Activated CD8-positive, alpha-beta memory T cell treated with anti-CD3 and anti-CD28 coated beads, Interleukin-2, amount 50 U/mL, for 24 hours (primary cell): Measurements from ENCODE around the gene BRD8.
"Not testable (repeated sequence)": the region's sequence is repeated elsewhere in the genome, so short reads cannot be mapped to it uniquely, and the experiment has no call there.

Experiments
- DNase-seq: peaks from one replicate; pipeline ENCODE4 v3.0.0-alpha.2; 2020; ENCODE audit errors: extremely low read depth

The BRD8 gene, protein sequence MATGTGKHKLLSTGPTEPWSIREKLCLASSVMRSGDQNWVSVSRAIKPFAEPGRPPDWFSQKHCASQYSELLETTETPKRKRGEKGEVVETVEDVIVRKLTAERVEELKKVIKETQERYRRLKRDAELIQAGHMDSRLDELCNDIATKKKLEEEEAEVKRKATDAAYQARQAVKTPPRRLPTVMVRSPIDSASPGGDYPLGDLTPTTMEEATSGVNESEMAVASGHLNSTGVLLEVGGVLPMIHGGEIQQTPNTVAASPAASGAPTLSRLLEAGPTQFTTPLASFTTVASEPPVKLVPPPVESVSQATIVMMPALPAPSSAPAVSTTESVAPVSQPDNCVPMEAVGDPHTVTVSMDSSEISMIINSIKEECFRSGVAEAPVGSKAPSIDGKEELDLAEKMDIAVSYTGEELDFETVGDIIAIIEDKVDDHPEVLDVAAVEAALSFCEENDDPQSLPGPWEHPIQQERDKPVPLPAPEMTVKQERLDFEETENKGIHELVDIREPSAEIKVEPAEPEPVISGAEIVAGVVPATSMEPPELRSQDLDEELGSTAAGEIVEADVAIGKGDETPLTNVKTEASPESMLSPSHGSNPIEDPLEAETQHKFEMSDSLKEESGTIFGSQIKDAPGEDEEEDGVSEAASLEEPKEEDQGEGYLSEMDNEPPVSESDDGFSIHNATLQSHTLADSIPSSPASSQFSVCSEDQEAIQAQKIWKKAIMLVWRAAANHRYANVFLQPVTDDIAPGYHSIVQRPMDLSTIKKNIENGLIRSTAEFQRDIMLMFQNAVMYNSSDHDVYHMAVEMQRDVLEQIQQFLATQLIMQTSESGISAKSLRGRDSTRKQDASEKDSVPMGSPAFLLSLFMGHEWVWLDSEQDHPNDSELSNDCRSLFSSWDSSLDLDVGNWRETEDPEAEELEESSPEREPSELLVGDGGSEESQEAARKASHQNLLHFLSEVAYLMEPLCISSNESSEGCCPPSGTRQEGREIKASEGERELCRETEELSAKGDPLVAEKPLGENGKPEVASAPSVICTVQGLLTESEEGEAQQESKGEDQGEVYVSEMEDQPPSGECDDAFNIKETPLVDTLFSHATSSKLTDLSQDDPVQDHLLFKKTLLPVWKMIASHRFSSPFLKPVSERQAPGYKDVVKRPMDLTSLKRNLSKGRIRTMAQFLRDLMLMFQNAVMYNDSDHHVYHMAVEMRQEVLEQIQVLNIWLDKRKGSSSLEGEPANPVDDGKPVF

DNA sequence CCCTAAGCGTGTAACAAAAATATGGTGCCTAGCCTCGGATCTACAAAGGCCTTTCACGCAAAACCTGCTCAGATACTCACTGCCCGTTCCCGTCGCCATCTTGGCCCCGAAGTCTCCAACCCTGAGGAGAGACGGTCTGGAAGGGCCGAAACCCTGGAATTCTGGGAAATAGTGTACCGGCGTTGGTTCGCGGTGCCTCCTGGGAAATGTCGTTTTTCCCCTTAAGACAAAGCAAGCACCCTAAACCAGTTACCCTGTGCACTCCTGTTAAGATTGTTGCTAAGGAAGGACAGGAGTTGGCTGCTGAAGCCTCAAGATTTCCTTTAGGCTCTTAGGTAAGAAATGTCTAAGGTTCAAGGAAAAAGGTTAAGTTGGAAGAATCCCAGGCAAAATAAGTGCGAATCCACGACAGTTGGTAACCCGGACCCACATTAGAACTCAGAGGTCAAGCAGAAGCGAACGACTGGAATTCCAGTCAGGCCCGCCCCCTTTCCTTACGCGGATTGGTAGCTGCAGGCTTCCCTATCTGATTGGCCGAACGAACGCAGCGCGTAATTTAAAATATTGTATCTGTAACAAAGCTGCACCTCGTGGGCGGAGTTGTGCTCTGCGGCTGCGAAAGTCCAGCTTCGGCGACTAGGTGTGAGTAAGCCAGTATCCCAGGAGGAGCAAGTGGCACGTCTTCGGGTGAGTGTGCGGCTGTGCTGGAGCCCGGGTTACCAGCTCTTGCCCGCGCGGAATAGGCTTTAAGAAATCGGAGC is at the start of gene BRD8, which contains the start of gene KIF20A:
Gene BRD8, minus strand, starts transcription at position 115 of the 761 bp plus-strand sequence. Its CDS starts 16 bp downstream, at position 99.
Gene KIF20A, plus strand, starts transcription at position 597 of the 761 bp plus-strand sequence. CDS start 569 bp downstream, outside the sequence.
- DNase-seq, result peak; percentile 79

DNA sequence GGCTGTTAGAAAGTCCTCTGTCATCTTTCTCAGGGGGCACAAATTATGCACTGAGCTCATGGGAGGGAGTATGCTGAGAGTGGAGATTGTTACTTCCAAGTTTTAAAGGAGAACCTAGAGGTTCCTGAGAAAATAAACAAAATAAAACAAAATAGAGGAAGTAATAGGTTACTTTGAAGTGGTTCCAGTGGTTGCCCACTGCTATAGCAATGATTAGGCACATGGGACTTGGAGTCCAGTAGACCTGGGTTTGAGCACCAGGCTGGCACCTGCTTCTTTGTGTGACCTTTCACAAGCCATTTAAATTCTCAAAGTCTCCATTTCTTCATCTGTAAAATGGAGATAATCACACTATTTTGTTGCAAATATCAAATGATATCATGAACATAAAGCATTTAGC is 48.5 kb upstream of the BRD8 start:
- DNase-seq, result no peak

- no peak for DNase-seq
Observed at GRCh38 chr5:138224712-138225111, 46.3 kb upstream of the BRD8 start.

DNA sequence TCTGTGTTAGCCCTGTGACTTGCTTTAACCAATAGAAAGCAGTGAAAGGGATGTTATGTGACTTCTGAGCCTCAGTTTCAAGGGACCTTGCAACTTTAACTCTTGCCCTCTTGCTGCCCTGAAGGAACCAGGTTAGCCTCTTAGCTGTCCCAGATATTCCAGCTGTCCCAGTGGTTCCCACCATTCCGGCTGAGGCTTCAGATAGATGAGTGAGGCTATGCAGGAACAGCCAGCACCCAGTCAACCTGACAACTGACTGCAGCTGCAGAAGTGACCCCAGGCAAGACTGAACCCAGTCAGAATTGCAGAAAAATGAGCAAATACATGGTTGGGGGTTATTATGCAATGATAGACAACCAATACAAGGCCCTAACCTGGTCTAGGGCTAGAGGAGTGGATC is 45.1 kb upstream of the BRD8 start:
- DNase-seq, result no peak

DNA sequence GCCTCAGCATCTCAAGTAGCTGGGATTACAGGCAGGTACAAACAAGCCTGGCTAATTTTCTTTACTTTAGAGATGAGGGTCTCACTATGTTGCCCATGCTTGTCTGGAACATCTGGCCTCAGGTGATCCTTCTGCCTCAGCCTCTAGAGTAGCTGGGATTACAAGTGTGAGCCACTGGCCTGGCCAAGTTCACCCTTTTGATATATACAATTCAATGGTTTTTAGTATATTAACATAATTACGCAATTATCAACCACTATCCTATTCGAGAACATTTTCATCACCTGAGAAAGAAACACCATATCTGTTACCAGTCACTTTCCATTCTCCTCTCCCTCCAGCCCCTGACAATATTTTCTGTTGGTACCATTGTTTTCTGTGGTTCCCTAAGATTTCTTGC is 38.4 kb upstream of the BRD8 start:
- DNase-seq, result no peak

DNA sequence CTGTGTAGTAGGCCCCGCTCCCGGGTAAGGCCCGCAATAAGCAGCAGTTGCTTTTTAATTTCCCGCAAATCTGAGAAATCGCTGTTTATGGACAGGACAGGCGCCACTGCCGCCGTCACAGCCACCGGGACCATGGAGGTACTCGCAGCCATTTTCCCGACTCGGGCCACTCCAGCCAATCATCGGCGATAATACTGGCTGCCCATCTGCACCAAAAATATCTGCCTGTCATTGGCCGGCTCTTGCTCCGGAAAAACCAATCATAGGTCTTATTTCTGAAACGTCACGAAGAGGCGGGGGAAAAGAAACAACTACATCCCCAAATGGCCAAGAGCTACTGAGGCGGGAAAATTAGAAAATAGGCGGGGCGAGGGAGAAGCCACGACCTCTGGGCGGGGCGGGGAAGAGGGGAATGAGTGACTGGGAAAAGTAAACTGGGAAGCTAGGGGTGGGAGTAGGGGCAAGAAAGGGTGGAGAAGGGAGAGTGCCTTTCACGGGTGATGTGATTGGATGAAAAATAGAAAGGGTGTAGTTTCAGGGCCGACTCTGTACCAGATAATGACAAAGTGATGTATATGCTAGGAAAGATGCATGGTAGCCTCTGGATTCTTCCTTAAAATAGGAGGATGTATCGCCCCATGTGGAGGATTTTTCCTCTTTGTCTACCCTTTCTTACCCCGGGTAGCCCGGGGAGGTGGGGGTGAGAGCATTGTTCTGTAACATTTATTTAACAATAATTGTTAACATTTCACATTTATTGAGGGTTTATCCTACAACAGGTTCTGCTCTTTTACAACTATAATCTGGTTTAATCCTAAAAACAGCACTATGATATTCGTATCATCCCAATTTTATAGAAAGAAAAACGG is 35.0 kb upstream of the BRD8 start, which contains the start of gene CDC23:
Gene CDC23, minus strand, starts transcription at position 163 of the 869 bp plus-strand sequence. Its CDS starts 11 bp downstream, at position 152.
- peak; percentile 84 for DNase-seq

- DNase-seq, result no peak
Observed at GRCh38 chr5:138212828-138213160, 34.4 kb upstream of the BRD8 start.

GRCh38 chr5:138210985-138211384 is 32.6 kb upstream of the BRD8 start:
- no peak for DNase-seq

GRCh38 chr5:138193859-138194258 is 15.4 kb upstream of the BRD8 start:
- not testable (repeated sequence) for DNase-seq

- no peak for DNase-seq
Observed at GRCh38 chr5:138192826-138193225, 14.4 kb upstream of the BRD8 start.

DNA sequence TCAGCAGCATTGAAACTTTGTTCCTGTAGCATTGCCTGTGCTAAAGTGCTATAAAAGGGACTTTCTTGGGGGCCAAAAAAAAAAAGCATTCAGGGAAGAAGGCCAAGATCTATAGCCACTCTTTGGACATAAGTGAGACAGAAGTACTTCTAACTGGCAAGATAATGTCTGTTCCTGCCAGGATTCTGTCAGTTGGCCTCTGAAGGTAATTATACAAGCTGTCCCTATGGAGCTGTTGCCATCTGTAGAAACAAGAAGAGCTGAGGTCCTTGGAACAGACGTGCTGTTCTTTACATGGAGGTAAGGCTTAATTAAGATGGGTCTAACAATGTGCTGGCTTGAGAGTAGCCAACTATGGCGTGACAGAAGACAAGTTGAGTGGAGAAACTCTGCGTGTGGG is 10.2 kb upstream of the BRD8 start:
- no peak for DNase-seq

- DNase-seq, result no peak
Observed at GRCh38 chr5:138186002-138186447, 7.6 kb upstream of the BRD8 start.

DNA sequence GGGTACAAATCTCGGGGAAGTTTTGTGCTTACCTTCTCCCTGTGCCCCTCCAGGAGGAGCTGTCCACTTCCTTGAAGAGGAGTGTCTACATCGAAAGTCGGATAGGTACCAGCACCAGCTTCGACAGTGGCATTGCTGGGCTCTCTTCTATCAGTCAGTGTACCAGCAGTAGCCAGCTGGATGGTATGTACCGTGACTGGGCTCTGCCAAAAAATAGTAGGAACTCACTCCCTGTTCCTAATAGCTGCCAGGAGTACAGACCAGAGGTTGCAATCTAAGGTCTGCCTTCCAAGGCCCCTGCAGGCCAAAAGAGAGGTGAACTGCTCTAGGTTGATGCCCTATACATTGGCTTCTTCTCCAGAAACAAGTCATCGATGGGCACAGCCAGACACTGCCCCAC is 4.4 kb upstream of the BRD8 start:
- DNase-seq, result no peak

GRCh38 chr5:138180841-138181240 is 2.4 kb upstream of the BRD8 start:
- no peak for DNase-seq

- no peak for DNase-seq
Observed at GRCh38 chr5:138180183-138180782, 1.9 kb upstream of the BRD8 start.

GRCh38 chr5:138179277-138179857 is 937 bp upstream of the BRD8 start:
- no peak for DNase-seq

- DNase-seq, result peak; percentile 9
Observed at GRCh38 chr5:138177941-138178515, 402 bp downstream of the BRD8 start.

DNA sequence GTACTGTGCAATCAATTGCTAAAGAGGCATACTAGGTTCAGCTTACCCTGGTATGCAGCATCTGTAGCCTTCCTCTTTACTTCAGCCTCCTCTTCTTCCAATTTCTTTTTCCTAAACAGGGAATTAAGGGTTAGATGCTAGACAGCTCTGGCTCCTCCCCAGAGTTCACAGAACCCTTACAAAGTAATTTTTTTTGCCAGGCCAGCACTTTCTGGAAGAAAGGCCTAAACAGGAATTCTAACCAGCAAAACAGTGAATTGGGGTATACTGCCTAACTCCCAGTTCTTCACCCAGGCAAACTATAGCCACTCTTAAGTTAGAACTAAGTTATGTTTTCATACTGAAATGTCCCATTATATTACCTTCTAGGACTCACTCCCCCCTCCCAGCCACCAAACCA is 8.1 kb downstream of the BRD8 start:
- no peak for DNase-seq

GRCh38 chr5:138169124-138169523 is 9.3 kb downstream of the BRD8 start:
- DNase-seq, result no peak
